Peyer's patch (tissue), 4 donors: ENCODE data around the gene PFKFB3.

Source experiments
- CTCF ChIP-seq, 6 experiments: fragments of 450-650 bp in 4 of 6; fragments of 200-600 bp in 2 of 6; sonication (generic) in 1 of 6; IDR thresholded peaks; one replicate each; pipeline ENCODE4 v1.5.1; 2017 to 2019; ENCODE audit warnings: antibody characterized with exemption in 6 of 6, mild to moderate bottlenecking in 3 of 6, moderate library complexity in 1 of 6
- POLR2A ChIP-seq, 2 donors: fragments of 450-650 bp; IDR thresholded peaks; one replicate each; pipeline ENCODE4 v1.5.1; 2017; ENCODE audit warnings: antibody characterized with exemption in 2 of 2, mild to moderate bottlenecking in 2 of 2, moderate library complexity in 2 of 2

- TF ChIP-seq POLR2A (IDR thresholded peaks at IDR 0.05) (no peak), CTCF (IDR thresholded peaks at IDR 0.05) (no peak)
Observed at GRCh38 chr10:6259153-6259552, 56.4 kb downstream of the PFKFB3 start.
